Gastrocnemius medialis (tissue), 4 donors: ENCODE results near the gene ABI3. TPM values are rescaled to one million over a fixed set of nuclear protein-coding genes. Genes with fewer than 3 reads are reported as not detected.
A peak's percentile ranks its signal among the peaks of the same experiment; 100 is the strongest.

Experiments
- ATAC-seq, 2 donors: fragments of 150-250 bp; one replicate each; pipeline ENCODE4 v1.9.1; 2016
- DNase-seq, 2 donors: peaks; one replicate each; pipeline ENCODE4 v3.0.0-alpha.2; 2019
- H3K27ac ChIP-seq, 4 donors: fragments of 200-600 bp; sonication (generic); 1 replicate in 1 of 4; 2 replicates in 3 of 4; pipeline ENCODE4 v1.5.1; 2016 to 2018; ENCODE audit warnings: mild to moderate bottlenecking in 2 of 4, moderate library complexity in 1 of 4
- H3K27me3 ChIP-seq, 3 donors: fragments of 200-600 bp; sonication (generic) in 2 of 3; 1 replicate in 1 of 3; 2 replicates in 2 of 3; pipeline versions ENCODE4 v1.5.1 to v1.6.0; 2016 to 2019; ENCODE audit warnings: mild to moderate bottlenecking in 1 of 3, moderate library complexity in 1 of 3
- H3K36me3 ChIP-seq, 2 donors: fragments of 200-600 bp; sonication (generic) in 1 of 2; one replicate each; pipeline ENCODE4 v1.5.1; 2017 to 2018
- H3K4me1 ChIP-seq, 2 donors: fragments of 200-600 bp; sonication (generic) in 1 of 2; one replicate each; pipeline ENCODE4 v1.5.1; 2016 to 2017; ENCODE audit warnings: mild to moderate bottlenecking in 2 of 2
- H3K4me3 ChIP-seq, 4 donors: fragments of 200-600 bp; sonication (generic) in 3 of 4; 1 replicate in 1 of 4; 2 replicates in 3 of 4; pipeline ENCODE4 v1.5.1; 2016 to 2019; ENCODE audit warnings: mild to moderate bottlenecking in 2 of 4
- H3K9me3 ChIP-seq, 3 donors: fragments of 200-600 bp; sonication (generic) in 2 of 3; 1 replicate in 1 of 3; 2 replicates in 2 of 3; pipeline ENCODE4 v1.5.1; 2016 to 2019
- POLR2A ChIP-seq, 2 donors: fragments of 450-650 bp; IDR thresholded peaks; one replicate each; pipeline ENCODE4 v1.6.1; 2017; ENCODE audit warnings: antibody characterized with exemption in 2 of 2, mild to moderate bottlenecking in 2 of 2, moderate library complexity in 2 of 2
- in situ Hi-C, 4 donors: fragments of 200-750 bp; cut with MboI; loops; one replicate each; pipeline versions ENCODE4 v1.15.0 to v1.8.0; 2017; ENCODE audit warnings: low sequenced_read_pairs in 4 of 4
- intact Hi-C: fragments of 100-400 bp; cut with DNase I; formaldehyde crosslinking; loops from one replicate; pipeline ENCODE4 v1.15.1; 2023; ENCODE audit warnings: low total_unique reads
- total RNA-seq, 4 donors: library from RNA; depleted of rRNA; stranded (reverse); fragments of >200 nt; gene quantifications; one replicate each; pipeline versions ENCODE4 v1.1.0 to v1.2.3, GENCODE V29; 2016
- TF ChIP-seq, protein P1 (sequence below), 5 experiments: fragments of 450-650 bp in 3 of 5; fragments of 200-600 bp in 2 of 5; sonication (generic) in 2 of 5; IDR thresholded peaks in 4 of 5; conservative IDR thresholded peaks in 1 of 5; 1 replicate in 4 of 5; 2 replicates in 1 of 5; pipeline ENCODE4 v1.5.1; 2016 to 2019; ENCODE audit warnings: antibody characterized with exemption in 5 of 5, mild to moderate bottlenecking in 3 of 5, moderate library complexity in 3 of 5

The ABI3 gene, protein sequence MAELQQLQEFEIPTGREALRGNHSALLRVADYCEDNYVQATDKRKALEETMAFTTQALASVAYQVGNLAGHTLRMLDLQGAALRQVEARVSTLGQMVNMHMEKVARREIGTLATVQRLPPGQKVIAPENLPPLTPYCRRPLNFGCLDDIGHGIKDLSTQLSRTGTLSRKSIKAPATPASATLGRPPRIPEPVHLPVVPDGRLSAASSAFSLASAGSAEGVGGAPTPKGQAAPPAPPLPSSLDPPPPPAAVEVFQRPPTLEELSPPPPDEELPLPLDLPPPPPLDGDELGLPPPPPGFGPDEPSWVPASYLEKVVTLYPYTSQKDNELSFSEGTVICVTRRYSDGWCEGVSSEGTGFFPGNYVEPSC
- 1 to 10 TPM; 1.2 to 2.6 (median 2.4) TPM for total RNA-seq

- peak; percentile 47 to 56 for ATAC-seq
- TF ChIP-seq, protein P1, sequence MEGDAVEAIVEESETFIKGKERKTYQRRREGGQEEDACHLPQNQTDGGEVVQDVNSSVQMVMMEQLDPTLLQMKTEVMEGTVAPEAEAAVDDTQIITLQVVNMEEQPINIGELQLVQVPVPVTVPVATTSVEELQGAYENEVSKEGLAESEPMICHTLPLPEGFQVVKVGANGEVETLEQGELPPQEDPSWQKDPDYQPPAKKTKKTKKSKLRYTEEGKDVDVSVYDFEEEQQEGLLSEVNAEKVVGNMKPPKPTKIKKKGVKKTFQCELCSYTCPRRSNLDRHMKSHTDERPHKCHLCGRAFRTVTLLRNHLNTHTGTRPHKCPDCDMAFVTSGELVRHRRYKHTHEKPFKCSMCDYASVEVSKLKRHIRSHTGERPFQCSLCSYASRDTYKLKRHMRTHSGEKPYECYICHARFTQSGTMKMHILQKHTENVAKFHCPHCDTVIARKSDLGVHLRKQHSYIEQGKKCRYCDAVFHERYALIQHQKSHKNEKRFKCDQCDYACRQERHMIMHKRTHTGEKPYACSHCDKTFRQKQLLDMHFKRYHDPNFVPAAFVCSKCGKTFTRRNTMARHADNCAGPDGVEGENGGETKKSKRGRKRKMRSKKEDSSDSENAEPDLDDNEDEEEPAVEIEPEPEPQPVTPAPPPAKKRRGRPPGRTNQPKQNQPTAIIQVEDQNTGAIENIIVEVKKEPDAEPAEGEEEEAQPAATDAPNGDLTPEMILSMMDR (IDR thresholded peaks at IDR 0.05 in 4 of 5, conservative IDR thresholded peaks at IDR 0.05 in 1 of 5), result no peak
- peak in 1 of 2 donors; percentile 40 for TF ChIP-seq POLR2A (IDR thresholded peaks at IDR 0.05)
- intact Hi-C loops, result no loop called here
- Histone ChIP-seq H3K9me3 (no peaks in the 10 kb centered on the region), H3K4me1 (no peaks in the 10 kb centered on the region), H3K36me3 (no peaks in the 10 kb centered on the region), H3K27me3 (peaks cover 20 to 30% (median 22%) of the 10 kb centered on the region in 3 donors), H3K27ac (peak within 1 kb of the TSS; percentile 35 to 67 (median 54)), H3K4me3 (peak within 1 kb of the TSS; percentile 28 to 50 (median 41))
- in situ Hi-C loops, result no loop called here
- DNase-seq, result no peak
Observed at GRCh38 chr17:49210158-49211029, at the start of gene ABI3, which contains the start of gene GNGT2. ABI3 (plus strand) TSS chr17:49210707; CDS start chr17:49210725, 18 bp downstream. GNGT2 (minus strand) TSS chr17:49210574; CDS start chr17:49207422, 3,152 bp downstream.

GRCh38 chr17:49162866-49163265, 47.6 kb upstream of the ABI3 start:
- Histone ChIP-seq H3K4me3 (no peak overlapping the region), H3K27ac (no peak overlapping the region), H3K4me1 (no peaks in the 10 kb centered on the region), H3K36me3 (no peaks in the 10 kb centered on the region), H3K9me3 (no peaks in the 10 kb centered on the region), H3K27me3 (peaks cover 14 to 31% (median 20%) of the 10 kb centered on the region in 3 donors)
- in situ Hi-C loops (no loop called here), intact Hi-C loops (no loop called here)
- no peak for DNase-seq
- TF ChIP-seq, protein P1 (IDR thresholded peaks at IDR 0.05 in 4 of 5, conservative IDR thresholded peaks at IDR 0.05 in 1 of 5), result no peak
- no peak for TF ChIP-seq POLR2A (IDR thresholded peaks at IDR 0.05)
- no peak for ATAC-seq

- Histone ChIP-seq H3K4me1 (no peaks in the 10 kb centered on the region), H3K9me3 (no peaks in the 10 kb centered on the region), H3K36me3 (no peaks in the 10 kb centered on the region), H3K4me3 (no peak overlapping the region), H3K27me3 (peaks cover 20 to 29% (median 29%) of the 10 kb centered on the region in 3 donors), H3K27ac (no peak overlapping the region)
- ATAC-seq, result no peak
- in situ Hi-C loops, result no loop called here
- DNase-seq, result no peak
- TF ChIP-seq POLR2A (IDR thresholded peaks at IDR 0.05), result no peak
- TF ChIP-seq, protein P1 (IDR thresholded peaks at IDR 0.05 in 4 of 5, conservative IDR thresholded peaks at IDR 0.05 in 1 of 5), result no peak
- intact Hi-C loops, result no loop called here
Observed at GRCh38 chr17:49165143-49165542, 45.4 kb upstream of the ABI3 start.

DNA sequence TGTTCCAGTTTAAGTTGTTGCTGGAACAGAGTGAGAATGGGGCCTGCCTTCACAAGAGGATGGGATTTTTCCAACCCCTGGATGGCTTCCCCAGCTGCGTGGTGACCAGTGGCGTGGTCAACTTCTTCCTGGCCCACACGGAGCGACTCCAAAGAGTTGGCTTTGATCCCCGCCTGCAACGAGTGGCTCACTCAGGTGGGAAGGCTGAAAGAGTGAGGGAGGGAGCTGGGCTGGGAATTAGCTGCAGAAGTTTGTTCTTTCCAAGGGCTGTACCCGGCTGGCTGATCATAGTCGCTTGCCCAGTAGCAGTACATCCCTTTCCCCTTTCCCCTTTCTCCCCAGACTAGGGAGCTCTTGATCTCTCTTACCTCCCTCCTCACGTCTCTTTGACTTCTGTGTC, 41.8 kb upstream of the ABI3 start:
- Histone ChIP-seq H3K9me3 (no peaks in the 10 kb centered on the region), H3K36me3 (no peaks in the 10 kb centered on the region), H3K4me1 (no peaks in the 10 kb centered on the region), H3K27me3 (peaks cover 15 to 38% (median 24%) of the 10 kb centered on the region in 3 donors), H3K4me3 (no peak overlapping the region), H3K27ac (no peak overlapping the region)
- in situ Hi-C loops, result no loop called here
- ATAC-seq (no peak), DNase-seq (no peak)
- intact Hi-C loops, result no loop called here
- TF ChIP-seq, protein P1 (IDR thresholded peaks at IDR 0.05 in 4 of 5, conservative IDR thresholded peaks at IDR 0.05 in 1 of 5), result no peak
- TF ChIP-seq POLR2A (IDR thresholded peaks at IDR 0.05), result no peak
